ENCODE measurements around the gene CHN1.

- TF ChIP-seq CTCF (IDR thresholded peaks at IDR 0.05) (no peak), POLR2A (IDR thresholded peaks at IDR 0.05) (no peak)
Measured at GRCh38 chr2:174846941-174847938, 157.9 kb downstream of the CHN1 start.

Data from upper lobe of left lung (tissue), 4 donors.